Stimulated activated CD4-positive, alpha-beta T cell treated with anti-CD3 and anti-CD28 coated beads, Interleukin-4, amount 100 ng/mL, for 1 hour (primary cell): ENCODE results near the gene IRF7.
A peak's percentile ranks its signal among the peaks of the same experiment; 100 is the strongest.
"Not testable (repeated sequence)": the region's sequence is repeated elsewhere in the genome, so short reads cannot be mapped to it uniquely, and the experiment has no call there.

Source experiments
- DNase-seq: peaks from one replicate; pipeline ENCODE4 v3.0.0-alpha.2; 2020

Gene IRF7

DNA sequence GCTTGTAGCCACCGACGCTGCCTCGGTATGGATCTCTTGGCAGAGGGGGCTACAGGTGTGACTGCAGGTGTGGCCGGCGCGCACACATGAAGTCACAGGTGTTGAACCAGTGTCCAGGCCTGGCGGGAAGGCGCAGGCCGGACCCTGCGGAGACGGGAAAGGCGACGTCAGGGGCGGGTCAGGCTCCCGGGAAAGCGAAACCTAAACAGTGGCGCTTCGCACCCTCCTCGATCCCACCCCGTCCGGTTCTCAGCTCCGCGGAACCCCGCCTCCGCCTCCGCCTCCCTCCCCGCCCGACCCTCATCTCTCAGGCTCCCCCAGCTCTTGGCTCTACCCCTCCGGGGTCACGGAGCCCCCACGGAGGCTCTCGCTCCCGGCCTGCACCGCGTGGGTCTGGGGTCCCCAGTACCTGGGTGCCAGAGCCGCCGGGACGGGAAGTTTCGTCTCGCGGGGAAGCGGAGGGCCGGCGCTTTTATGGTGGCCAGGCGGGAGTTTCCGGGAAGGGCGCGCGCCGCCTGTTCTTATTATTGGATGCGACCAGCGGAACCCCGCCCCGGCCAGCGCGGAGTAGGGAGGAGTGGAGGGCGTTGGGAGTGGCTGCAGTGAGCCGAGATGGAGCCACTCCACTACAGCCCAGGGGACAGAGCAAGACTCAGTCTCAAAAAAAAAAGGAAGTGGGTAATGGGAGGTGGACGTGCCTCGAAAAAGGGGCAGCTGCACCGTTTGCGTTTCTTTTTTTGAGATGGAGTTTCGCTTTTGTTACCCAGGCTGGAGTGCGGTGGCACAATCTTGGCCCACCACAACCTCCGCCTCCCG is at the start of gene IRF7:
Gene IRF7 (minus strand): TSS at position 447 of the 816 bp plus-strand sequence. CDS start 586 bp downstream, outside the sequence.
- DNase-seq, result peak; percentile 78

DNA sequence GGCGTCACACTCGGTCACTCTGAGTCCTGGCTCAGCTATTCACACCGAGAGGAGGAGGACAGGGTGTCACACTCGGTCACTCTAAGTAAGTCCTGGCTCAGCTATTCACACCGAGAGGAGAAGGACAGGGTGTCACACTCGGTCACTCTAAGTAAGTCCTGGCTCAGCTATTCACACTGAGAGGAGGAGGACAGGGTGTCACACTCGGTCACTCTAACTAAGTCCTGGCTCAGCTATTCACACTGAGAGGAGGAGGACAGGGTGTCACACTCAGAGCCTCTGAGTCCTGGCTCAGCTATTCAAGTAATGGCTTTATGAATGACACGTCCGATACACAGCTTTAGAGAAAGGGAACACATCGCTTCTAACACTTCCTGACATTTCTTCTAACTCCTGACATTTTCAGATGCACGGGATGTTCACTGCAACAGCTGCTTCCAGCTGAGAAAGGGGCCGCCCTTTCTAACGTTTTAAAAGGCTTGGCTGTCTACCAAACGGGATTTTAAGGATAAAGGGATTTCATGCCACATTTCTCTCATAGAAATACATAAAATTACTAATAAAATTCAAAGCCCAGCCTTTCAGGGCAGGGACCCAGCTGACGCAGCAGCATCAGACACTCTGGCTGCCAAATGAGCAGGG is 49.4 kb upstream of the IRF7 start:
- DNase-seq, result no peak

DNA sequence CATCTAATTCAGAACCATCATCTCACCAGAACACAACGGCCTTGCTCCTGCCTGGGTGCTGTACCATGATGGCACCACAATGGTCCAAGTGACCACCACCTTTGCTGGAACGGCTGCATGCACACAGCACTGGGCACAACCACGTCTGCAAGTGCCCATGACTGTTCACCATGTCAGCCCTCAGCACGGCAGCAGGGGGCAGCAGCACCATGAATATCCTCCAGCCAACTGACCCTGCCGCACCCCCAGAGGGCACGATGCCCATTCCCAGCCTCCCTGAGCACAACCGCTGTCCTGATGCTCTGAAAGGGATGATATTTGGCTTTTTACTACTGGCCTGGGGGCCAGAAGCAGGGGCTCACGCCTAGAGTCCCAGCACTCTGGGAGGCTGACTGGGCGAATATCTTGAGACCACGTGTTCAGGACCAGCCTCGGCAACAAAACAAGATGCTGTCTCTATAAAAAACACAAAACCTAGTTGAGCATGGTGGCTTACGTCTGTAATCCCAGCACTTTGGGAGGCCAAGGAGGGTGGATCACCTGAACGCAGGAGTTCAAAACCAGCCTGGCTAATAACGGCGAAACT is 47.0 kb upstream of the IRF7 start:
- DNase-seq, result peak; percentile 36

DNA sequence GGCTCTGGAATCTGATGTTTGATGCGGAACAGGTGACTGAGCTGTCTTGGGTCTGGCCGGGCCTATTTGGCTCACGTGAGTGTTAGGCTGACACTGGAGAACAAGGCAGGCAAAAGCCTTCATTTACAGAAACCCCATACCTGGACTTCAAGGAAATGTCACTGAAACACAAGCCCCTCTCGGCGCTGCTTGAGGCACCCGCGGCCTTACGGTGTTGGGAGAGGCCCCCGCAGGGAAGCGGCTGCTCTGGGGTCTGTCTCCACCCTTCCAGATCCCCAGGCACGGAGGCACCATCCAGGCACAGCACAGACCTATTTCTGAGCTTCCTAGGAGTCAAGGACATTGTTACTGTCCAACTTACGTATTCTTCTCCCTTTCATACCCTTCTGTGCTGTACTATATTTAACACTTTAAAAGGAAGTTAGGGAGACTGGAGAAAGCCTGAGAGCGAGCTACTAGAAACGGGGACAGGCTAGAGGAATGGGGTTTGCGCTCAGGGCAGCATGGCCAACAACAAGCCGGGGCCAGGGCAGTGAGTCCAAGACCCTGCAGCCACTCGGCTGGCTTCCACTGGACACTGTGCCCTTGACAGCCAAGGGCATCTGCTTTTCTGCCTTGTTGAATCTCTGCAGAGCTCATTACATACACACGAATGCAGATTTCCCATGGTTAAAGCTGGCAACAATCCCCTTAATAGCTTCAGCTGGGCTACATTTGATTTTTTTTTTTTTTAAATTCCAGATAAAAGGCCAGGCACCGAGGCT is 45.1 kb upstream of the IRF7 start:
- DNase-seq, result no peak

DNA sequence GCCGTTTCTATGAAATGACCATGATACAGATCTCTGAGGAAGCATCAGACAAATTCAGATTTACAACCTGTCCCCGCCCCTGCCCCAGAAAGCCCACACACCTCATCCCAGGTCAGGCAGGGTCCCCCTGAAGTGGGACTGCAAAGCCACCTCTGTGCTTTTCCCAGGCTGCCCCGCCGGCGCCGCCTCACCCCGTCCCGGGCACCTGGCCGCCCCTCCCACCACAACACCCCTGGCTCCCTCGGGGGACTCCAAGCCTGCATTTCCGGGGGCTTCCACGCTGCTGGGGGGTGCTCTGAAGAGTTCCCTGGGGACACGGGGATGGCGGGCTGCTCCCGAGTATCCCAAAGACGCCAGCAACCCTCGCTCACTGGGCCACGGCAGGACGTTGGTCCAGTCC is 44.5 kb upstream of the IRF7 start:
- no peak for DNase-seq

DNA sequence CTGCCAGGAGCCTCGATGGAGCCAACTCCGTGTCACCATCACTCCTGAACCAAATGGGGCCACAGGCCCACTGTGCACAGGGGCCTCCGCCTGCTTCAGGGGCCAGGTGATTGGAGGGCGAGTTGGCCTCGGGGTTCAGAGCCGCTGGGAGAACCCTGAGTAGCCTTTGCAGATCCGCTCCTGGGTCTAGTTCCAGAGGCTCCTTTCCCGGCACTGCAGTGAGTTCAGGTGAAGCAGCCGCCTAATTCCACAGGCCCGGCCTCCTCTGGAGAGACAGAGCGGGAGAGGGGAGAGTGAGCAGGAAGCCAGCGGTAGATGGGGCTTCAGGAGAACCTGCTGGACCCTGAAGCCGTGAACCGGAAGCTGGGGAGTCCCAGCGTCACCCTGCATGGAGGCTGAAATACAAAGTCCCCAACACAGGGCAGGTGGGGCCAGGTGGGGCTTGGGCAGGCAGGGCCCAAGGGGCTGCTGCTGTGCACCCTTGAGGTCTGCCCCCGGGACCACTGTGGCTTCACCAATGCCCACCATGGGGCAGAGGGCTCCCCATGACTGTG is 43.9 kb upstream of the IRF7 start:
- no peak for DNase-seq

DNA sequence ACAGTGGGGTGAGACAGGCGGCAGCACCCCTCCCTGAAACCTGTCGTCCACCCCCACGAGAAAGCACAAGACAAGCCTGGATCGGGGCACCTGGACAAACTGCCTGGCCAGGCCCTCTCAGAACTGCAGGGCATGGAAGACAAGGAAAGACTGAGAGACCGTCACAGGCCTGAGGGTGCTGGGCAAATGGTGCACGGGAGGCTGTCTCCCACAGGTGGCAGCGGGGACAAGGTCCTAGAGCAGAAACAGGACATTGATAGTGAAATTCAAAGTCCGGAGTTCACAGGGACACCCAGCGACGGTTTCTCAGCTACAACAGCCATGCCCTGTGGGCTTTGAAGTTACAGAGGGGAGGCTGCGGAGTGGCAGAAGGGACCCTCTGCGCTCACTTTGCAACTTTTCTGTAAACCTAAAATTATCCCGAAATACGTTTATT is 42.0 kb upstream of the IRF7 start:
- no peak for DNase-seq

DNA sequence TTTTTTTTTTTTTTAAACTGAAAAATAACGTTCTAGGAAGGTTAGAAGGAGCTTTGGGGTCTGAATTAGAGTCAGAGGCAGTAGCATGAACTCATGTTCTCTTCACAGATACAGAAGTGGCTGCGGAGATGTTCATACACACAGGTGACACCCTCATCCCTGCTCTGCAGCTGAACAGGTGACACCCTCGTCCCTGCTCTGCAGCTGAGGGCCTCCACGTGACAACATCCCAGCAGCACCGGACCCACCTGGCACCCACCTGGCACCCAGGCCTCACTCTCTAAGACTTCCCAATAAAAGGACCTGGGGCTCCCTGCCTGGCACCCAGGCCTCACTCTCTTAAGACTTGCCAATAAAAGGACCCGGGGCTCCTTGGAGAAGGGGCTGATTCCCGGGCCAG is 41.1 kb upstream of the IRF7 start:
- DNase-seq, result no peak

DNA sequence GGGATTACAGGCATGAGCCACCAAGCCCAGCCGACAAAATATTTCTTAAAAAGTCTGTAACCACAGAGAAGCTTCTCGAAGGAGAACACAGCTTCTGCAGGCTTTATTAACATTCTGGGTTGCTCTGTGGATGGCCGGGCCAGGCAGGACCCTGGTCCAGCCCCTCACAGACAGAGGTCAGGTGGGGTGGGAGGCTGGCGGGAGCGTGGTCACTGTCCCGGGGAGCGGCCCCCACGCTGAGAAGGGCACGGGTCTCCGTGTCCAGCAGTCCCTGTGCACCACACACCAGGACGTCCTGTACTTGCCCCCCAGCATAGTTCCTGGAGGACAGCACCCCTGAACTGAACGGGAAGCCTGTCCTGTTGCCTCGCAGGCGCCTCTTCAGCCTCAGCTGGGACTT is 40.7 kb upstream of the IRF7 start:
- no peak for DNase-seq

DNA sequence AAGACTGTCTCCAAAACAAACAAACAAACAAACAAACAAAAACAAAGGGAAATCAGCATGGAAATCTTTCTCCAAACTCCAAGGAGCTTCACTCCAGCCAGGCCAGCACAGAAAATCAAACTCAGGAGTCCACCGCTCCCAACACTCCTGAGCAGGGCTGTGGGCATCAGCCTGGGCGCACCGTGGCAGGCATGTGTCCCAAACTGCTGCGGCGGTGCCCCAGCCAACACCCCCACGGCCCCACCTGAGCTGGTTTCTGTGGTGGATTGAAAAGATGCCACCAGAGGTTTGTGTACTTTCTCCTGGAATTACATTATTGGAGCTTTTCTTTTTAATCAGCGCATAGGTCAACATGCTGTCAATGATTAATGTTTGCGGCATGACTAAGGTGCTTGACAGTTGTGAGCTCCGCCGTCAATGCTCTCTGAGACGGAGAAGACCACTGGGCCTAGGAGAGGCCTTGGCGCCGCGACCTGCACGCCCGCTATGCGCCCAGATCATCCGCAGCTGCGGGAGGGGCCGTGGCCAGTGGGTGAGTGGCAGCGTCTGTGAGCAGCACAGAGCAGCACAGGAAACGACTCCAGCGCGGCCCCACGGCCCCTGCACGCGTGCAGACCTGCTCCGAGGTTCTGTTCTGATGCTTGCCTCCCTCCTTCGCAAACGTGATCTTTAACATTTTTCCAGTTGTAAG is 39.4 kb upstream of the IRF7 start:
- DNase-seq, result no peak

DNA sequence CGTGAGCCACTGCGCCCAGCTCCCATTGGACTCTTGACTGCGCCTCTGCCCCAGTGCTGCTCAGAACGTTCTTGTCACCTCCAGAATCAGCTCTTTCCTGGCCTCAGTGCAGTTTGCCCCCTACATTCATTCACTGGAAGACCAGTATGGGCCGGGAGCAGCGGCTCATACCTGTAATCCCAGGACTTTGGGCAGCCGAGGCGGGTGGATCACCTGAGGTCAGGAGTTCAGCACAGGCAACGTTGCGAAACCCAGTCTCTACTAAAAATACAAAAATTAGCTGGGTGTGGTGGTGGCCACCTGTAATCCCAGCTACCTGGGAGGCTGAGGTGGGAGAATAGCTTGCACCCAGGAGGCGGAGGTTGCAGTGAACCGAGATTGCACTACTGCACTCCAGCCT is 38.7 kb upstream of the IRF7 start:
- not testable (repeated sequence) for DNase-seq

DNA sequence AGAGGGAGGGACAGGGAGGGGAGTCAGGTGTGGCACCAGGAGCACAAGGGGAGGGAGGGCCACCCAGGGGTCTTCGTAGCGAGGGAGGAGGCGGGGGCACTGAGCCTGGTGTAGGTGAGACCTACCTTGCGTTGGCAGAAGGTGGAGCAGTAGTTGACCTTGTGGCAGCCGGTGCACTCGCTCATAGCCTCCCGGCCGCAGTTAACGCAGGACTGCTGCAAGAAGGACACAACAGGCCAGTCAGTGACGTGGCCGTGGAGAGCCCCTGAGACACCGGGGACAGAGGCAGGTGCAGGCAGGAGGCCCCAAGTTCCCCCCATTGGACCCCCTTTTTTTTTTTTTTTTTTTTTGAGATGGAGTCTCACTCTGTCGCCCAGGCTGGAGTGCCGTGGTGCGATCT is 38.1 kb upstream of the IRF7 start:
- DNase-seq, result no peak

DNA sequence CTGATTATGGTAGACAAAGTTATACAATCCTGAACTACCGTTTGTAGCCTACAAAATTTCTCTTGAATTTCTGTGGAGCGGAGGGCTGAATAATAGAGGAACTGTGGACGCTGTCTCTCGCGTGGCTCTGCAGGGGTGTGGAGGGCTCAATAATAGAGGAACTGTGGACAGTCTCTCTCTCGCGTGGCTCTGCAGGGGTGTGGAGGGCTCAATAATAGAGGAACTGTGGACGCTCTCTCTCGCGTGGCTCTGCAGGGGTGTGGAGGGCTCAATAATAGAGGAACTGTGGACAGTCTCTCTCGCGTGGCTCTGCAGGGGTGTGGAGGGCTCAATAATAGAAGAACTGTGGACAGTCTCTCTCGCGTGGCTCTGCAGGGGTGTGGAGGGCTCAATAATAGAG is 37.4 kb upstream of the IRF7 start:
- not testable (repeated sequence) for DNase-seq

DNA sequence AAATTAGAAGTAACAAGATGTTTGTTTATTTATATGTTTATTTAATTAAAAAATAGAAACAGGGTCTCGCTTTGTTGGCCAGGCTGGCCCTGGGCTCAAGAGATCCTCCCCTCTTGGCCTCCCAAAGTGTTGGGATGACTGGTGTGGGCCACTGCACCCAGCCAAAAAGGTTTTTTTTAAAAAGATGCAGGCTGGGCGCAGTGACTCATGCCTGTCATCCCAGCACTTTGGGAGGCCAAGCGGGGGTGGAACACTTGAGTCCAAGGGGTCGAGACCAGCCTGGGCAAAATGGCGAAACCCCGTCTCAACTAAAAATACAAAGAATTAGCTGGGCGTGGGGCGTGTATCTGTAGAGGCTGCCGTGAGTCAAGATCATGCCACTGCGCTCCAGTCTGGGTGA is 34.7 kb upstream of the IRF7 start:
- DNase-seq, result no peak

DNA sequence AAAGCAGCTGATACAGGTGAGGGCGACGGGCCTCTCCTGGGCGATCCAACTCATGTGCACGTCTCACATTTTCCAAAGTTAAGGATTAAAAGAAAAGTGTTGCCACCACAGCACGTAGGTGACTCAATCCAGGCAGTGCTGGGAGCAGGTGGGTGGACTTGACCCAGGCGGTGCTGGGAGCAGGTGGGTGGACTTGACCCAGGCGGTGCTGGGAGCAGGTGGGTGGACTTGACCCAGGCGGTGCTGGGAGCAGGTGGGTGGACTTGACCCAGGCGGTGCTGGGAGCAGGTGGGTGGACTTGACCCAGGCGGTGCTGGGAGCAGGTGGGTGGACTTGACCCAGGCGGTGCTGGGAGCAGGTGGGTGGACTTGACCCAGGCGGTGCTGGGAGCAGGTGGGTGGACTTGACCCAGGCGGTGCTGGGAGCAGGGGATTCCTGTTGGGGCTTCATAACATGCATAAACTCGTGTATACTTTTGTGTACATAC is 32.0 kb upstream of the IRF7 start:
- not testable (repeated sequence) for DNase-seq

DNA sequence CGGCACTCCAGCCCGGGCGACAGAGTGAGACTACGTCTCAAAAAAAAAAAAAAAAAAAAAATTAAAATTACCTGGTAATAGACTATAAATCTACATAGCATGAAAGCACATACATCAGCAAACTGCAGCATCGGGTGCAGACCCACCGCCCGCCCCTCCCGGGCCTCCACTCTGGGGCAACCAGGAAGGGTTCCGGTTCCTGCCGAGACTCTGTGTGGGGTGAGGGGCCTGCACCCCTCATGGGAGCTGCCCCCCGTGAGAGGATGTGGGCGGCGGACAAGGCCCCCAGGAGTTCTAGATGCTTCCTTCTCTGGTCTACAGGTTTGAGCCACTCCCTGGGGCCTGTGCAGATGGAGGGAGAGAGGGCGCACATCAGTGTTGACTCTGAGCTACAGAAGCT is 30.5 kb upstream of the IRF7 start:
- no peak for DNase-seq

DNA sequence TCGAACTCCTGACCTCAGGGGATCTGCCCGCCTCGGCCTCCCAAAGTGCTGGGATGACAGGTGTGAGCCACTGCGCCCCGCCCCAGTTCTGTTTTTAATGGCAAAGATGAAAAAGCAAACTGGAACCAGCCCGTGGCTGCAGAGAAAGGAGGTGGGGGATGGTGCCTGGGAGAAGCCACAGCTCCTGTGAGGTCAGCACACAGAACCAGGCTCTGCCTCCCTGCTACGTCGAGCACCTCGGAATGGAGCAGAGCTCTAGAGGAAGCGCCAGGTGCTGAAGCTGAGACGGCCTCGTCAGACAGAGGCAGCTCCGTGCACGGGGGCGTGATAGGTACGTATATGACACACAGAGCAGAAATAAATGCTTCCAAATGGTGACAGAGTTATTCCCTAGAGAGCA is 29.8 kb upstream of the IRF7 start:
- no peak for DNase-seq

DNA sequence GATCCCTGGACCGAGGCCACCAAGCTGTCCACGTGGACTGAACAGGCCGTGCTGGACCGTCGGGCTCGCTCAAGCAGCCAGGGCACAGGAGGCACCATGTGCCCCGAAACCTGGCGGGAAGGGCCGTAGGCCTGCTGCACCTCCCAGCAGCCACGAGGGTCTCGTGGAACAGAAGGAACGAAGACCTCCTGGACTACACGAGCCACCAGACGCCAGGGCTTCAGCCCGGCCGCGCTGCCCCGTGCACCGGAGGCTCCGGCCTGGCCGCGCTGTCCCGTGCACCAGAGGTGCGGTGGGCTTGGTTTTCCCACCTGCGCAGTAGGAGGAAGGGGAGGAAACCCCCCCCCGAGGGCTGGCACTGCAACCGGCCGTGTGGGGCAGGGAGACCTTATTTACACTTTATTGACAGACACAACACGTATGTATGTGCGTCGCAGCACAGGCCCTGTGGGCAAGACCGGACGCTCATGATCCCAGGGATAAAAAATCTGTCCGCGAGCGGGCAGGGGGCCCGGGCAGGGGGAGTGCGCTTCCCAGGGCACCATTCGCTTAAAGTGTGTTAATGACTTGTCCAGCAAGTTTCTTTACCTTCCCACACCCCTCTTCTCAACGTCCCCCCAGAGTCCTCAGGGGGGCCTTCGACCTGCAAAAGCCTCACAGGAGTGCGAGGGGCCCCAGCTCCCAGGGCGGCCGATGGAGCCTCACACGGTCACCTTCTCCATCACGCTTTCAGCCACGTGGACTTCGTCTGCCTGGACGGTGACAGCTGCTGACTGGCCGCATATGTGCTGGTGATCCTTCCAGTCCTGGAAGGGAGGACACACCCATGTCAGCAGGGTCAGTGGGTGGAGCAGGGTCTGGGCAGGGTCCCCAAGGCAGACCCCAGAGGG is 28.3 kb upstream of the IRF7 start:
- DNase-seq, result no peak

DNA sequence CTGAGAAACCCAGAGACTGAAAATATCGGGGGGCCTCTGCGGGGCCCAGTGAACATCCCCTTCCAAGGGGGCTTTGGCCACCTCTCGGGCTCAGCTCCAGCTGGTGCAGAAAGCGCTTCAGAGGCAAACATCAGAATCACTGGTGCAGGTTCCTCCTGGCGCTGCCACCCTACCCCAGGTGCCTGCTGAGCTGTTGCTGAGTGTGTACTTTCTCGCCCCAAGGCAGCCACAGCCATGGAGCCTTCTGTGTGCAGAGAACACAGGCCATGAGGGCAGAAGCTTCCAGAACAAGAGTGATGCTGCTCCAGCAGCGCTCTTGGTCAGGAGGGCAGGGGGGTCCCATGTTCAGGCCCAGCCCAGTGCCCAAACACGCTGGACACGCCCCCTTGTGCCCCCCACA is 27.6 kb upstream of the IRF7 start:
- no peak for DNase-seq

DNA sequence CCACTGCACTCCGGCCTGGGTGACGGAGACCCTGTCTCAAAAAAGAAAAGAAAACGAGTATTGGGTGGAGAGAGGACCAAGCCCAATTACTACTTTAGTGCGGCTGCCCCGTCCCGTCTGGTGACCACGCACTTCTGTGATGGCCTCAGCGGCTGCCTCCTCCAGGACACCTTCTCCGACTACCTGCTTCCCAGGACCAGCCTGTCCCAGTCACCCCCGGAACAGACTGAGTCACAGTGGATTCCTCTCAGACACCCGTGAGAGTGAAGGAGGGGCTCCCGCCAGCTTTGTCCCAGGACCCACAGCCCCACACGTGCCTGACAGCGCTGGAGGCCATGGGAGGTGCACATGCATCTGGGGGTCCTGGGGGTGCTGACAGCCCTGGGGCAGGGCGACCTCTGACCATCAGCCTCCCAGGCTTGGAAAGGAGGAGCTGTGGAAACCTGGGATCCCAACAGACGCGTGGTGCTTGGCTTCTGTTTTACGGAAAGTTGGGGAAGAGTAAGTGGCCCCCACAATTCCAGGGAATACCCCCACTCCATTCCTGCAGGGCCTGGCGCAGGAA is 26.1 kb upstream of the IRF7 start:
- DNase-seq, result no peak
